ENCODE results near the gene DRD3.

Gene DRD3

DNA sequence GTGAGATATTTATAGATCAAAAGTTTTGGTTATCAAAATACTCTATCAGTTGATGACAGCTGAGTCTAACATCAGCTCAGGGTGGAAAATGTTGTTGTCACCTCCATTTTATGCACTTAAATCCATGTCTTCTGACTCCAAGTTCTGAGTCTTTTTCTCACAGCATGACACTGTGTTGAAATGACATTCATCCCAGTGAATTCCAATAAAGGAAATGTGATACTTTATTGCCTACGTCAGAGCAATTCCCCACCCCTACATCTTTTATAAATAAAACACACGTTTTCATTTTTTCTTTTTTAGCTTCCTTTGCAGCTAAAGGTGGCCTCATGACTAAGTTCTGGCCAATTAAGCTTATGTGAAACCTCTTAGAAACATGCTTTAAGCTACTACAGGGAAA, 10.7 kb downstream of the DRD3 start:
- DNase-seq (ENCODE audit: low spot score) = no peak
- H3K9me3 Mint-ChIP-seq = no peaks in the 10 kb centered on the region
- H3K4me3 Mint-ChIP-seq = no peak overlapping the region

DNA sequence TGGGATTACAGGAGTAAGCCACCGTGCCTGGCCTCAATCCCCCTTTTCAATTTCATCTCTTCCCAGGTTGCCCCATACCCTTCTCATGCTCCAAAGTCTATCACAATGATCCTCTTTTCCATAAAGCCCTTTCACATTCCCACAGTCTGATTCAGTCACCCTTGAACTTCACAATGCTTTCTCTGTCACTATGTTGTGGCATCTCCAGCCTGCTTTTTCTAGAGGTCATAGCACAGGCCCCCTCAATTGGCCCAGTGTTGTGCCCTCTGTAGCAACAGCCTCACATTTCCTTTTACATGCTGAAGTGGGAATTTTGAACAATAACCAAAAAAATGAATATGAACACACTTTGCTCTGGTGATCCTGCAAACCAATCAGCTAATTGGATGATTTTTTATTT, 21.5 kb downstream of the DRD3 start:
- peaks cover 5% of the 10 kb centered on the region for H3K4me1 Mint-ChIP-seq (ENCODE audit: low read depth)
- no peak overlapping the region for H3K4me3 Mint-ChIP-seq
- H3K36me3 Mint-ChIP-seq (ENCODE audit: low read depth) = no peaks in the 10 kb centered on the region
- no peak overlapping the region for H3K27ac Mint-ChIP-seq
- H3K9me3 Mint-ChIP-seq = no peaks in the 10 kb centered on the region
- DNase-seq (ENCODE audit: low spot score) = no peak
- H3K27me3 Mint-ChIP-seq (ENCODE audit: low read depth) = peaks cover 10% of the 10 kb centered on the region

More for the DNA sequence above, 10.7 kb downstream of the DRD3 start:
- no peaks in the 10 kb centered on the region for H3K27me3 Mint-ChIP-seq (ENCODE audit: low read depth)
- no peaks in the 10 kb centered on the region for H3K4me1 Mint-ChIP-seq (ENCODE audit: low read depth)
- no peaks in the 10 kb centered on the region for H3K36me3 Mint-ChIP-seq (ENCODE audit: low read depth)
- no peak overlapping the region for H3K27ac Mint-ChIP-seq

DNA sequence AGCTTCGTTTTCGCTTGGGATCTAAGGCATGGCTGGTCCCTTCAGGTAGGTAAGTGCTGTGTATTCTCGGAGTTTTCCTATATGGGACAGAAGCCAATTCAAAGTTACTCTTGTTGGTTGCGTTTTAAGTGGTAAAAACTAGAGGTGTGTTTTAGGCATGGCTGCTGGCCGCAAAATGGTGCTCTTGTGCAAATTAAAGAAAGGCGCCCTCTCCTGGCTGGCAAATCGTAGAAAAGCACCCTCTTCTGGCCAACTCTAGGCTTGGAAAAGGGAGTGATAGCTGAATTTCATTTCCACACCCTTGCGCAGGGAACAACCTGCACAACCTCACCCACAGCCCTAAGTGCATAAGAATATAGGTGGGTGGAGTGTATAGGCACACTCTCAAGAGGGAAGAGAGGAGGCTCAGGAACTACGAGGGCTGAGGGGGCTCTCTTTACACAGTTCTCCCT, 23.5 kb downstream of the DRD3 start:
- Mint-ChIP-seq H3K27ac (no peak overlapping the region), H3K36me3 (ENCODE audit: low read depth) (no peaks in the 10 kb centered on the region), H3K27me3 (ENCODE audit: low read depth) (peaks cover 10% of the 10 kb centered on the region), H3K4me1 (ENCODE audit: low read depth) (peaks cover 5% of the 10 kb centered on the region), H3K9me3 (no peaks in the 10 kb centered on the region), H3K4me3 (no peak overlapping the region)
- no peak for DNase-seq (ENCODE audit: low spot score)

DNA sequence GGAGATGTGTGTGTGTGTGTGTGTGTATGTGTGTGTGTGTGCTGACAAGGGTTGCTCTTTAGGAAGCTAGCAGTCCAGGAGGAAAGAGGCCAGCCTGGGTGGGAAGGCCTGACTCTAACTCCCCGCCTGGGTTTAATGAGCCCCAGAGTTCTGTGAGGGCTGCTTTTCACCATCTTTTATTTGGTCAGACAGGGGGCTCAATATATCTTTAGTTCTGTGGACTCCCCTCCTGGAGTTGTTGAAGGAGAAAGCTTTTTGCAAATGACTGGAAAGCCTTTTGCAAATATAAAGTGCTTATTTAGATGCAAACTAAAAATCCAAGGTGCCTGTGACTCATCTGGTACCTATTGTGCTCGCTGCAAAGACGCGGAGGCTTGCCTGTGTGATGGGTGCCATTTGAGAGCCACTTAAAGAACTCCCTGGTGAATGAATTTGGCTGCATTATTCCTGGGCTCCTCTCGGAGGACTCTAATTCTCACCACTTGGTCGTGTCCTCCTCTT, 24.5 kb downstream of the DRD3 start:
- Mint-ChIP-seq H3K4me3 (no peak overlapping the region), H3K4me1 (ENCODE audit: low read depth) (peaks cover 5% of the 10 kb centered on the region), H3K27me3 (ENCODE audit: low read depth) (peaks cover 8% of the 10 kb centered on the region), H3K36me3 (ENCODE audit: low read depth) (no peaks in the 10 kb centered on the region), H3K9me3 (no peaks in the 10 kb centered on the region), H3K27ac (no peak overlapping the region)
- no peak for DNase-seq (ENCODE audit: low spot score)

DNA sequence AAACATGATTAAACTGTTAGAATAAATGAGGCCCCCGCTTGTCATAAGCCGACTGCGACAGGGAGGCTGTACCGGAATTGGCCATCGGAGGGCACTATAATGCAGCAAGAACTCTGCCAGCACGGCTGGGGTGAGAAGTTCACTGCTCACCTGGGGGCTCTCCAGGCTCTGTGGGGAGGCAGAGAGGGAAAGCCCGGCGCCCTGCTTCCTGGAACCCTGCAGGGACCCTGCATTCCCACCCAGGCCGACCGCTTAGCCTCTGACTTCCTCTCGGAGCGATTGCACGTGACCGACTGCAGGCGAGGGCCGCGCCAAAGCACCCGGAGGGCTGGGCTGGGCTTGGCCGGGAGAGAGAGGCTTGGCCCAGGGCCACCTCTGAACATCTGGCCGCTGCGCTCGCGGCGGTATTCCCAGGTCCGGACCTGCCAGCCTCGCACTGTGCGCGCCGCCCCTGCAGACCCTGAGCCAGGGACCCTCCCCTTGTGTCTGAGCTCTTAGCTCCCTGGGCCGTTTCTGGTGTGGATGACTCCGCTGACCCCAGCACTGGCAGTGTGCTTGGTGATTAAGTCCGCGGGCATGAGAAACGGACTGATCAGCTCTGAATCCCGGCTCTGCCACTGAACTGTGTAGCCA, 26.2 kb downstream of the DRD3 start:
- H3K36me3 Mint-ChIP-seq (ENCODE audit: low read depth) = no peaks in the 10 kb centered on the region

DNA sequence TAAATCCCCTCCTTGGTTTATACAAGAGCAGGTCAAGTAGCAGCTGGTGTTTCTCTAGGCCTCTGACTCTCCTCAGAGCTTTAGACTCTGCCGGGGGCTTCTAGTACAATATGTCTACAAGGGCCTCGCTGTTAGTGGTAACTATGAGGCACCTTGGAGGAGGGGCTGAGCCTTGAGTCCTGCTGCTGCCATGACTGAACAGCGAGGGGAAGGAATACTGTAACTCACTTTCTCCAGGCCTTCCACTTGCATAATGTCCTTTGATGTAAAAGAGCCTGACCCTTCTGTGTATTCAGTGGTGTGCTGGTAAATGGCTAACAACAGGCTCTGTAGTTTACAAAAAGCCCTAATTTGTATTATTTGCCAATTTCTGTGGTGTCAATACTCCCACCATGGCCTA, 27.8 kb downstream of the DRD3 start:
- no peaks in the 10 kb centered on the region for H3K9me3 Mint-ChIP-seq
- DNase-seq (ENCODE audit: low spot score) = no peak
- no peak overlapping the region for H3K27ac Mint-ChIP-seq
- H3K4me3 Mint-ChIP-seq = no peak overlapping the region
- no peaks in the 10 kb centered on the region for H3K36me3 Mint-ChIP-seq (ENCODE audit: low read depth)
- no peaks in the 10 kb centered on the region for H3K27me3 Mint-ChIP-seq (ENCODE audit: low read depth)
- H3K4me1 Mint-ChIP-seq (ENCODE audit: low read depth) = peaks cover 5% of the 10 kb centered on the region

More for the DNA sequence above, 26.2 kb downstream of the DRD3 start:
- Mint-ChIP-seq H3K4me1 (ENCODE audit: low read depth) (peaks cover 5% of the 10 kb centered on the region), H3K27ac (no peak overlapping the region), H3K9me3 (no peaks in the 10 kb centered on the region), H3K4me3 (peak overlapping the region; percentile 30), H3K27me3 (ENCODE audit: low read depth) (no peaks in the 10 kb centered on the region)
- peak; percentile 66 for DNase-seq (ENCODE audit: low spot score)

DNA sequence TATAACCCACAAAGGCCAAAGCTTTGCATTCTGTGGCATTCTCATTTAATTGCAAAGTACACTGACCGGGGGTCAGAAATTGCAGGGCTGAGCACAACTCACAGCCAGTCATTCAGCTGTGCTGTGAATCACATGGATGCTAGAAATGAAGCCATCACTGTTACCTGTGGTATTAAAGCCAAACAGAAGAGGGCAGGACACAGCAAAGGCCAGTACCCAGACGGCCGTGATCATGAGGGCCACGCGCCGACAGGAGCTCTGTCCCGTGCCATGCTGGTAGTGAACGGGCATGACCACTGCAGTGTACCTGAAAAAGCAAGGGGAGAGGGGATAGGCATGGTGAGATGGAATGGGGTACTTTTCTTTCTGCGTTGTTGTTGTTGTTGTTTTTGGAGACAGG, 31.6 kb downstream of the DRD3 start:
- no peak overlapping the region for H3K4me3 Mint-ChIP-seq
- H3K4me1 Mint-ChIP-seq (ENCODE audit: low read depth) = no peaks in the 10 kb centered on the region
- H3K27me3 Mint-ChIP-seq (ENCODE audit: low read depth) = no peaks in the 10 kb centered on the region
- H3K36me3 Mint-ChIP-seq (ENCODE audit: low read depth) = no peaks in the 10 kb centered on the region
- H3K9me3 Mint-ChIP-seq = no peaks in the 10 kb centered on the region
- no peak overlapping the region for H3K27ac Mint-ChIP-seq
- DNase-seq (ENCODE audit: low spot score) = no peak

DNA sequence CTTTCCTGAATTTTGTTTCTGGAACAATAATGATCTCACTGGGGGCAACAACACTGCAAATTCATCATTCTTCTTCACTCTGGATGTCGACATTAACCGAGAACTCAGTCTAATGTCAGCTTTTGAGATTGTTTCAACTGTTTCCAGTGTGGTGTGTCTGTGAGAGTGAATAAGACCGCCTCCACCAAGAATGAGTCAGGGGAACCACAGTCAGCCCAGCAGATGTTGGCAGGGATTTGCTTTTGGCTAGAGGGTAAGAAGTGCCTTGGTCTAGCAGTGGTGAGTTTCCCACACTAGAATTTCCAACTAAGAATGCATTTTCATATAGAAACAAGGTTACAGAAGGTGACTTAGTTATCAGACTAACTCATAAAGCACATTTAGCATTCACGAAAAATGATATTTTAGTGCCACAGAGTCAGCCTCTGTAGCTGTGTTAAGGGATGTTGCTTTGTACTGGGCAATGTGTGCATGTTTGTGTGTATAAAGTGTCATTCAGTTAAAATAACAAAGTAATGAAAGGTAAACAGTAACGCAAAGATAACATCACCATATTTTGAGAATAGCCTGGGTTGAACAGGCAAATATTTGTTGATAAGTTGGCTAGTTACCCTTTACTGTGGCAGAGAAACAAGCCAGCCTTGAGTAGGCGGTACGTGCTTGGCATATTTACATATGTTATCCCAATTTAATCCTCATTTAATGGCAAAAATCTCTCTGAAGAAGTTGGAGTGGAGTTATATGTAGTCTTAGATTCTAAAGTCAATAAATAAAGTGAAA, 33.8 kb downstream of the DRD3 start:
- no peaks in the 10 kb centered on the region for H3K4me1 Mint-ChIP-seq (ENCODE audit: low read depth)
- peak; percentile 60 for DNase-seq (ENCODE audit: low spot score)
- H3K27ac Mint-ChIP-seq = no peak overlapping the region
- no peaks in the 10 kb centered on the region for H3K9me3 Mint-ChIP-seq
- H3K36me3 Mint-ChIP-seq (ENCODE audit: low read depth) = no peaks in the 10 kb centered on the region
- H3K4me3 Mint-ChIP-seq = no peak overlapping the region
- H3K27me3 Mint-ChIP-seq (ENCODE audit: low read depth) = no peaks in the 10 kb centered on the region

DNA sequence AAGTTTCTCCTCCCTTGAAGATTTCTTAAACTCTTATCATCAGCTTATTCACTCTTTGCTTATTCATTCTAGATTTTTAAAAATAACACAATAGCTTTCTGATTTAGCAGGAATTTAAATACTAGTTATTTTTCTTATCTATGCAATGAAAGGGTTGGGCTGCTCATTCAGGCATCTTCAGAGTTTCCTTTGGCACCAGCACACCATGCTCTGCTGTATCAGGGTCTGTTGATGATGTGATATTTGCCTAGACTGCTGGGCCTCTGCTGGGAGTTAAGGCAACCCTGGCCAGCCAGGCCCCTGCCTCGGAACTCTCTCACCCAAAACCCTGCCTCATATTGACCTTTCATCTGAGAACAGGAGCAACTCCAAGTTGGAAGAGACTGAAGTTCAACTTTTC, 35.0 kb downstream of the DRD3 start:
- no peak overlapping the region for H3K4me3 Mint-ChIP-seq
- H3K36me3 Mint-ChIP-seq (ENCODE audit: low read depth) = no peaks in the 10 kb centered on the region
- DNase-seq (ENCODE audit: low spot score) = no peak
- no peak overlapping the region for H3K27ac Mint-ChIP-seq
- no peaks in the 10 kb centered on the region for H3K9me3 Mint-ChIP-seq
- no peaks in the 10 kb centered on the region for H3K4me1 Mint-ChIP-seq (ENCODE audit: low read depth)
- H3K27me3 Mint-ChIP-seq (ENCODE audit: low read depth) = no peaks in the 10 kb centered on the region

DNA sequence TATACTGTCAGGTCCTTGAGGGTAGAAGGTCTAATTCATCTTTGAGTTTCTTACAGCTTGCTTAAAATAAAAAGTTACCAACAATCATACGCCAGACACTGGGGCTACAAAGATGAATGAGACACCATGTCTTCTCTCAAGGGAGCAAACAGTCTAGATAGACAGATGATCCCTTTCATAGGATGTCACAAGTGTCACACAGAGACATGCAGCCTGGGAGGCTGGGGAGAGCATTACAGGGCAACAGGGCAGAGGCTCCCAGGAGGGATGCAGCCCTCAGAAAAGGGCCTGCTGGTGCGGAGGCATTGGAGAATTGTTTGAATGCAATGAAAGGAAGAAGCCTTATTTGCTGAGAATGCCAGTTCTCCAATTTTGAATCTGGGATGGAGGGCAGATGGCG, 39.0 kb downstream of the DRD3 start:
- DNase-seq (ENCODE audit: low spot score) = no peak
- Mint-ChIP-seq H3K27ac (no peak overlapping the region), H3K4me1 (ENCODE audit: low read depth) (no peaks in the 10 kb centered on the region), H3K4me3 (no peak overlapping the region), H3K36me3 (ENCODE audit: low read depth) (no peaks in the 10 kb centered on the region), H3K27me3 (ENCODE audit: low read depth) (no peaks in the 10 kb centered on the region), H3K9me3 (no peaks in the 10 kb centered on the region)

DNA sequence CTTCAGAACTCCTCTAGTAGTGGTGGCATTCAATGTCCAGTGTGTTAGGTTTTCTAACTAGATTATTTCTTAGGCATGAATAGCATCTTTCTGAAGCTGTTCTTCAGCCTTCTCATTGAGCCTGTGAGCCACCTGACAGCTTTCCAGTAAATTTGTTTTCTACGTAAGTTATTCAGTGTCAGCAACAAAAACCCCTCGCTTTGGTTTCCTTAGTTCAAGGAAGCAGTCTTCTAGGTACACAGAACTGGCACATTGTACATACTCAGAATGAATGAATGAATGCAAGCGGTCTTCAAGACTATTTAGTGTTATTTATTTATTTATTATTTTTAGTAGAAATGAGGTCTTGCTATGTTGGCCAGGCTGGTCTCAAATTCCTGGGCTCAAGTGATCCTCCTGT, 44.9 kb downstream of the DRD3 start:
- Mint-ChIP-seq H3K27me3 (ENCODE audit: low read depth) (peaks cover 2% of the 10 kb centered on the region), H3K27ac (no peak overlapping the region), H3K4me3 (no peak overlapping the region), H3K9me3 (no peaks in the 10 kb centered on the region), H3K36me3 (ENCODE audit: low read depth) (no peaks in the 10 kb centered on the region), H3K4me1 (ENCODE audit: low read depth) (no peaks in the 10 kb centered on the region)
- DNase-seq (ENCODE audit: low spot score) = no peak

DNA sequence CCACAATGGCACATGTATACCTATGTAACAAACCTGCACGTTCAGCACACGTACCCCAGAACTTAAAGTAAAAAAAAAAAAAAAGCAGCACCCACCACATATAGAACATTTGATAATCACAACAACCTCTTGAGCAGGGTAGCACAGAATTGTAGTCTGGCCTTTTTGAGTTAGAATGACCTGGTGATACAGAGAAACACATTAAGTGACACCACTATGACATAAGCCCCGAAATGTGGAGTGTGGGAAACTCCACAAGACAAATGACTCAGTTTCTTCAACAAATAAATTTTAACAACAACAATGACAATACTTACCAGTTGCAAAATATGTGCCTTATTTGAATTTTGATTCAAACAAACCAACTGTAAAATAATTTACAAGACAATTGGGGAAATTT, 46.4 kb downstream of the DRD3 start:
- DNase-seq (ENCODE audit: low spot score) = no peak
- Mint-ChIP-seq H3K36me3 (ENCODE audit: low read depth) (no peaks in the 10 kb centered on the region), H3K4me1 (ENCODE audit: low read depth) (no peaks in the 10 kb centered on the region), H3K27ac (no peak overlapping the region), H3K9me3 (no peaks in the 10 kb centered on the region), H3K27me3 (ENCODE audit: low read depth) (peaks cover 2% of the 10 kb centered on the region), H3K4me3 (no peak overlapping the region)

DNA sequence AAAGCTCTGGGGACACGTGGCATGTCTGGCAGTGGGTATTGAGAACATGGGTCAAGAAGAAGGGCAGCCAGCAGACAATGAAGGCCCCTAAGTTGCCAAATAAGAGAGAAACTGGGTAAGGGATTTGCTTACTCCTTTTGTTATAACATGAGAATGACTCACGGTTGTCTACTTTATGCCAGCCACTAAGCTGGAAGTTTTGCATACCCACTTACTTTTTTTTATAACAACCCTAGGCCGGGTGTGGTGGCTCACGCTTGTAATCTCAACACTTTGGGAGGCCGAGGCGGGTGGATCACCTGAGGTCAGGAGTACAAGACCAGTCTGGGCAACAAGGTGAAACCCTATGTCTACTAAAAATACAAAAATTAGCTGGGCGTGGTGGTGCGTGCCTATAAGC, 50.0 kb downstream of the DRD3 start:
- no peak overlapping the region for H3K27ac Mint-ChIP-seq
- H3K27me3 Mint-ChIP-seq (ENCODE audit: low read depth) = peaks cover 2% of the 10 kb centered on the region
- H3K36me3 Mint-ChIP-seq (ENCODE audit: low read depth) = no peaks in the 10 kb centered on the region
- DNase-seq (ENCODE audit: low spot score) = no peak
- H3K4me3 Mint-ChIP-seq = no peak overlapping the region
- H3K9me3 Mint-ChIP-seq = no peaks in the 10 kb centered on the region
- no peaks in the 10 kb centered on the region for H3K4me1 Mint-ChIP-seq (ENCODE audit: low read depth)

DNA sequence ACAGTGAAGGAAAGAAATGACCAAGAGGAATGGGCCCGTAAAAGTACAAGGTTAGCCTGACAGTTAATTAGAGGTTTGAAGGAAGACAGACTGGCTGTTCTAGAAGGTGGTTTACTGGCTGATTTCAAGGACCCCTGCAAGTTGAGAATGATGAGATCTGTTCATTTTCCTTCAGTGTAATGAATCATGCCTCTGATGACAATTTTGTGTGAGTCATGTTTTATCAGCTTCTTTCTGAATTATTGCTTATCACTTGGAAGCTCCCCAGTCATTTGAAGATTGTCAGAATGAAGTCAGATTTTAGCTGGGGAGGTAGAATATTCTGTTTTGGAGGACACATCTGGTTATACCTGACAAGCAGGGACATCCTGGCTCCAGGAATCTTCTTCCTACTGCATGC, 50.6 kb downstream of the DRD3 start:
- Mint-ChIP-seq H3K27me3 (ENCODE audit: low read depth) (no peaks in the 10 kb centered on the region), H3K36me3 (ENCODE audit: low read depth) (no peaks in the 10 kb centered on the region), H3K27ac (no peak overlapping the region), H3K9me3 (no peaks in the 10 kb centered on the region), H3K4me1 (ENCODE audit: low read depth) (no peaks in the 10 kb centered on the region), H3K4me3 (no peak overlapping the region)
- DNase-seq (ENCODE audit: low spot score) = no peak
